ENCODE measurements around the gene GPR142. TPM values are rescaled to one million over a fixed set of nuclear protein-coding genes. Genes with fewer than 3 reads are reported as not detected.

Gene GPR142
- total RNA-seq, 1 experiment from 2014 or later, result not detected

DNA sequence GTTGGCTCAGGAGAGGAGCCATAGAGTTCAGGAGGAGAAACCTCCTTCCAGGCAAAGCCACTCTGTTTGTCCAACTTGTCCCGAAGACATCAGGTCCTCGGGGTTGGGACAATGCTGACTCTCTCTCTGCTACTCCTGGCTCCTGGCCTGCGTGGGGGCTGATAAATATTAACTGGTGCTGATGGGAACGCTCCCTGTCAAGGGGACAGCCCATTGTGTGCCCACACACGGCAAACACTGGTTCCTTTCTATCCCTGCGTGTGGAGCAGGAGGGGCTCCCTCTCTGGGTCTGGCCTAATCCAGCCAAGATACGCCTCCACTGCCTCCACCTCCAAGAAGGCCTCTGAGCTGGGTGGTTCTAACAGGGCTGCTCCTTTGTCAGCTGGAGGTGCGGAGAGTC lies 36.9 kb upstream of the GPR142 start:
- POLR2A ChIA-PET, result no interaction called here
- Mint-ChIP-seq H3K9me3 (ENCODE audit: unreplicated experiment) (no peaks in the 10 kb centered on the region), H3K27ac (ENCODE audit: low read depth, unreplicated experiment) (no peak overlapping the region), H3K36me3 (ENCODE audit: insufficient read depth, unreplicated experiment) (no peaks in the 10 kb centered on the region), H3K4me3 (ENCODE audit: unreplicated experiment) (no peak overlapping the region), H3K27me3 (ENCODE audit: insufficient read depth, unreplicated experiment) (peaks cover 10% of the 10 kb centered on the region), H3K4me1 (ENCODE audit: insufficient read depth, unreplicated experiment) (no peaks in the 10 kb centered on the region)
- CTCF ChIA-PET, result no interaction called here
- TF ChIP-seq, protein P1, sequence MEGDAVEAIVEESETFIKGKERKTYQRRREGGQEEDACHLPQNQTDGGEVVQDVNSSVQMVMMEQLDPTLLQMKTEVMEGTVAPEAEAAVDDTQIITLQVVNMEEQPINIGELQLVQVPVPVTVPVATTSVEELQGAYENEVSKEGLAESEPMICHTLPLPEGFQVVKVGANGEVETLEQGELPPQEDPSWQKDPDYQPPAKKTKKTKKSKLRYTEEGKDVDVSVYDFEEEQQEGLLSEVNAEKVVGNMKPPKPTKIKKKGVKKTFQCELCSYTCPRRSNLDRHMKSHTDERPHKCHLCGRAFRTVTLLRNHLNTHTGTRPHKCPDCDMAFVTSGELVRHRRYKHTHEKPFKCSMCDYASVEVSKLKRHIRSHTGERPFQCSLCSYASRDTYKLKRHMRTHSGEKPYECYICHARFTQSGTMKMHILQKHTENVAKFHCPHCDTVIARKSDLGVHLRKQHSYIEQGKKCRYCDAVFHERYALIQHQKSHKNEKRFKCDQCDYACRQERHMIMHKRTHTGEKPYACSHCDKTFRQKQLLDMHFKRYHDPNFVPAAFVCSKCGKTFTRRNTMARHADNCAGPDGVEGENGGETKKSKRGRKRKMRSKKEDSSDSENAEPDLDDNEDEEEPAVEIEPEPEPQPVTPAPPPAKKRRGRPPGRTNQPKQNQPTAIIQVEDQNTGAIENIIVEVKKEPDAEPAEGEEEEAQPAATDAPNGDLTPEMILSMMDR (IDR thresholded peaks at IDR 0.05; ENCODE audit: unreplicated experiment), result no peak
- no peak for DNase-seq (ENCODE audit: unreplicated experiment)
- intact Hi-C loops (cut with micrococcal nuclease), result no loop called here
- no TSS peak for BruUV-seq (replicated peaks)

DNA sequence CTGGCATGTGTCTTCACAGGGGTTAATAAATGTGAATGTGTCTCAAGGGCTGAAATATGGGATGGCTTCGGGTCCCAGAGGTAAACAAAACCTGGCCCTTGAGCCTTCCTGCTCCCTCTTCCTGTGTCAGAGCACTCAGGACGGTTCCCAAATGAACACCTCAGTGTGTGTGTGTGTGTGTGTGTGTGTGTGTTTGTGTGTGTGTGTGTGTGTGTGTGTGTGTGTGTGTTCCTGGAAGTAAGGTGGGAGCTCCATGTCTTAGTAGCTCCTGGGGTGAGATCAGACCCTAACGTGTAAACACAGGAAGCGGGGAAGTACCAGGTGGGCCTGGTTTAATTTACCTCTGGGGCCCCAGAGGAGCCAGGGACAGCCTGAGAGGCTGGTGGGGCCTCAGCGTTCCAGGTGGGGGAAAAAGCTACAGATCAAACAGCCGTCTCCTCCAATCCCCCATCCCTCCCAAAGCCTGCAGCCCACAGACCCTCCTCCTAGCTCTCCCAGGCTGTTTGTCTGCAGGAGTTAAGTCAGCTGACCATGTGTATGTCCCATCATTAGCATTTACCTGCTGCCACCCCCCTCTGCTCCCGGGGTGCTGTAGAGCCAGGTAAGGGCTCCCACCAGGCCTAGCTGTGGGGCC lies 35.2 kb upstream of the GPR142 start:
- Mint-ChIP-seq H3K27me3 (ENCODE audit: insufficient read depth, unreplicated experiment) (peaks cover 14% of the 10 kb centered on the region), H3K4me1 (ENCODE audit: insufficient read depth, unreplicated experiment) (no peaks in the 10 kb centered on the region), H3K36me3 (ENCODE audit: insufficient read depth, unreplicated experiment) (no peaks in the 10 kb centered on the region), H3K27ac (ENCODE audit: low read depth, unreplicated experiment) (no peak overlapping the region), H3K4me3 (ENCODE audit: unreplicated experiment) (no peak overlapping the region), H3K9me3 (ENCODE audit: unreplicated experiment) (no peaks in the 10 kb centered on the region)
- DNase-seq (ENCODE audit: unreplicated experiment), result no peak
- no TSS peak for BruUV-seq (replicated peaks)
- CTCF ChIA-PET, result interaction anchor here (1.3 kb wide), 1 partner anchor 325 kb away, joined by 3 read pairs; no protein-coding TSS in a partner anchor
- intact Hi-C loops (cut with micrococcal nuclease), result no loop called here
- TF ChIP-seq, protein P1 (IDR thresholded peaks at IDR 0.05; ENCODE audit: unreplicated experiment), result no peak
- POLR2A ChIA-PET, result no interaction called here

DNA sequence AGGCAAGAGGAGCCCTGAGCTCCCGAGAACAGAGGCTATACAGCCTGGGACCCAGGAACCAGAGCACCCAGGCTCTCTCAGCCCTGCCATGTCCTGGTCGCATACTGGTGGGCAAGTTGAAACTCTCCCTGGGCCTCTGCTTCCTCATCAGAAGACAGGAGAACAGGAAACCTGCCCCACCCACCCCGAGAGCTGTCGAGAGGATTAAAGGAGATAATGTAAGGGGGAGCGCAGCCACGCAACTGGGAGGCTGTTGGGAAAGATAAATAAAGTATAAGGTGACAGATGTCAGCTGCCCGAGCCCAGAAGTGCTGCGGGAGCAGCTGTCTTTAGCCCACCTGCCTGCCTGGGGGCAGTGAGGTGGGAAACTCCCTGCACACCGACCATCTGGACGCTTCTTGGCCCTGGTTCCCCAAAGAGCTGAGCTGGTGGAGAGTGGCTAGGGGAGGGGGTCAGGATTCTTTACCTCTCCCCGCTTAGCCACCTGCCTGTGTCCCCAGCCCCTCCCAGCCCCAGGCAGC lies 34.5 kb upstream of the GPR142 start:
- H3K4me1 Mint-ChIP-seq (ENCODE audit: insufficient read depth, unreplicated experiment), result no peaks in the 10 kb centered on the region
- H3K9me3 Mint-ChIP-seq (ENCODE audit: unreplicated experiment), result no peaks in the 10 kb centered on the region
- H3K4me3 Mint-ChIP-seq (ENCODE audit: unreplicated experiment), result no peak overlapping the region
- H3K27ac Mint-ChIP-seq (ENCODE audit: low read depth, unreplicated experiment), result no peak overlapping the region
- CTCF ChIA-PET, result interaction anchor here (0.6 to 1.3 kb wide), 2 partner anchors 65 to 325 kb away, joined by 3 to 4 read pairs; no protein-coding TSS in a partner anchor
- no peaks in the 10 kb centered on the region for H3K36me3 Mint-ChIP-seq (ENCODE audit: insufficient read depth, unreplicated experiment)
- no peak for DNase-seq (ENCODE audit: unreplicated experiment)
- BruUV-seq (replicated peaks), result no TSS peak
- H3K27me3 Mint-ChIP-seq (ENCODE audit: insufficient read depth, unreplicated experiment), result peaks cover 21% of the 10 kb centered on the region
- intact Hi-C loops (cut with micrococcal nuclease), result no loop called here
- POLR2A ChIA-PET, result no interaction called here
- TF ChIP-seq, protein P1 (IDR thresholded peaks at IDR 0.05; ENCODE audit: unreplicated experiment), result no peak

DNA sequence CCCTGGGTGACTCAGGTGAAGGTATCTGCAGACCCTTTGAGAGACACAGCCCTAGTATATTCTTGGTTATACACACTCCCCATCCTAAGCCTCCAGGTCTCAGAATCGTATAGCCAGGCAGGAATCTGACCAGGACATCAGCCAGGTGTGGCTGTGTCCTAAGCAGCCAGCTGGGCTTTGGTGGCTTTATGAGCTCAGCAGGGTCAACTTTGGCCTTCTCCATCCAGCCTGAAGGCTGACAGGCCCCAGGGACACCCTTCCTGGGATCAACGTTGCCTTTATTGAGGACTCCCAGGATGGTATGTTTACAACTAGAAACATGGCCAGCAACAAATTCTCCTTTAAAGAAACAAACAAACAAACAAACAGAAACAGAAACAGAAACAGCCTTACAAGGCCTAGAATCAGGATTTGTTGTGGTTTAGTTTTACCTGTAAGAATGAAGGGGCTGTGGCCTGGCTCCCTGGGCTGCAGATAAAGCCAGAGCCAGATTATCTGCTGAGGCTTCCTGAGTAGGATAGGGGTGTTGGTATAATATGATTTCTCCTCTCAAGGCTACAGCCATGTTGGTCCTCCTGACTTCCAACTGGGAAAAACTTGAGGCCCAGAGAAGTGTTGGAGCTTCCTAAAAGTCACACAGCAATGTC lies 32.8 kb upstream of the GPR142 start:
- ChIA-PET CTCF (interaction anchor here (1.1 kb wide), 2 partner anchors 34 to 123 kb away, joined by 3 to 5 read pairs; no protein-coding TSS in a partner anchor), POLR2A (no interaction called here)
- intact Hi-C loops (cut with micrococcal nuclease), result no loop called here
- peaks cover 18% of the 10 kb centered on the region for H3K27me3 Mint-ChIP-seq (ENCODE audit: insufficient read depth, unreplicated experiment)
- H3K4me3 Mint-ChIP-seq (ENCODE audit: unreplicated experiment), result no peak overlapping the region
- no peaks in the 10 kb centered on the region for H3K4me1 Mint-ChIP-seq (ENCODE audit: insufficient read depth, unreplicated experiment)
- H3K27ac Mint-ChIP-seq (ENCODE audit: low read depth, unreplicated experiment), result no peak overlapping the region
- no peak for DNase-seq (ENCODE audit: unreplicated experiment)
- H3K36me3 Mint-ChIP-seq (ENCODE audit: insufficient read depth, unreplicated experiment), result peaks cover 7% of the 10 kb centered on the region
- TF ChIP-seq, protein P1 (IDR thresholded peaks at IDR 0.05; ENCODE audit: unreplicated experiment), result no peak
- H3K9me3 Mint-ChIP-seq (ENCODE audit: unreplicated experiment), result no peaks in the 10 kb centered on the region
- BruUV-seq (replicated peaks), result no TSS peak

Data from MCF 10A (cell line).